GM12872 (cell line): ENCODE measurements around the gene MX2.

Experiments used
- TF ChIP-seq, protein P1 (sequence below): IDR thresholded peaks from 3 replicates; pipeline ENCODE4 v1.5.1; 2011; ENCODE audit warnings: low read depth, mild to moderate bottlenecking, low read length, moderate library complexity; ENCODE audit not compliant: insufficient read depth

MX2 gene

GRCh38 chr21:41405321-41405720 is 43.5 kb downstream of the MX2 start:
- TF ChIP-seq, protein P1, sequence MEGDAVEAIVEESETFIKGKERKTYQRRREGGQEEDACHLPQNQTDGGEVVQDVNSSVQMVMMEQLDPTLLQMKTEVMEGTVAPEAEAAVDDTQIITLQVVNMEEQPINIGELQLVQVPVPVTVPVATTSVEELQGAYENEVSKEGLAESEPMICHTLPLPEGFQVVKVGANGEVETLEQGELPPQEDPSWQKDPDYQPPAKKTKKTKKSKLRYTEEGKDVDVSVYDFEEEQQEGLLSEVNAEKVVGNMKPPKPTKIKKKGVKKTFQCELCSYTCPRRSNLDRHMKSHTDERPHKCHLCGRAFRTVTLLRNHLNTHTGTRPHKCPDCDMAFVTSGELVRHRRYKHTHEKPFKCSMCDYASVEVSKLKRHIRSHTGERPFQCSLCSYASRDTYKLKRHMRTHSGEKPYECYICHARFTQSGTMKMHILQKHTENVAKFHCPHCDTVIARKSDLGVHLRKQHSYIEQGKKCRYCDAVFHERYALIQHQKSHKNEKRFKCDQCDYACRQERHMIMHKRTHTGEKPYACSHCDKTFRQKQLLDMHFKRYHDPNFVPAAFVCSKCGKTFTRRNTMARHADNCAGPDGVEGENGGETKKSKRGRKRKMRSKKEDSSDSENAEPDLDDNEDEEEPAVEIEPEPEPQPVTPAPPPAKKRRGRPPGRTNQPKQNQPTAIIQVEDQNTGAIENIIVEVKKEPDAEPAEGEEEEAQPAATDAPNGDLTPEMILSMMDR = no peak

- TF ChIP-seq, protein P1 = no peak
These were observed 44.5 kb downstream of the MX2 start for GRCh38 chr21:41406340-41406739.

- TF ChIP-seq, protein P1 = no peak
These were observed 46.0 kb downstream of the MX2 start for GRCh38 chr21:41407541-41408460.

GRCh38 chr21:41410361-41410760 is 48.5 kb downstream of the MX2 start:
- TF ChIP-seq, protein P1 = no peak

GRCh38 chr21:41410767-41411448 is 49.1 kb downstream of the MX2 start:
- TF ChIP-seq, protein P1 = no peak

DNA sequence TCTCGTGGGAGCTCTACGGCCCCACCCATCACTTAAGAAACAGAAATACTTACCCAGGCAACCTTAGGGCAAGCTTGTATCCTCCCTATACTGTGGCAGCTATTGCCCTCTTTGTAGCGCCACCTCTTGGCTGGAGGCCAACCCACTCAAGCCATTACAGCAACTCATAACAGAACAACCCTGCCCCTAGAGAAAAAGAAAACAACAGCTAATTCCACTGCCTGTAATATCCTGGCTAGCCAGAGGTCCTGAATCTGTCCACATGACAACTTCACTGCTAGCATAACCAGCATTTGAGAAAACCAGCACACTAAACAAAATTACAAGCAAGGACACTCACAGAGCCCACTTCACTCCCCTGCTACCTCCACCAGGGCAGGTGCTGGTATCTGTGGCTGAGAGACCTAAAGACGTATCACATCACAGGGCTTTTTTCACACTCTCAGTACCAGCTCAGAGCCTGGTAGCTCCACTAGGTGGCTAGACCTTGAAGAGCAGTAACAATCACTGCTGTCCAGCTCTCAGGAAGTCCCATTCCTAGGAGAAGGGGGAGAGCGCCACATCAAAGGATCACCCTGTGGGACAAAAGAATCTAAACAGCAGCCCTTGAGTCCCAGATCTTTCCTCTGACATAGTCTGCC is 49.7 kb downstream of the MX2 start:
- TF ChIP-seq, protein P1 = peak; percentile 45; the same call in 2 of the 3 replicates

- TF ChIP-seq, protein P1 = no peak
These were observed 56.6 kb downstream of the MX2 start for GRCh38 chr21:41418393-41418792.
